Testis (tissue), 2 donors: ENCODE results near the gene YEATS4.

Experiments
- POLR2A ChIP-seq: fragments of 450-650 bp; IDR thresholded peaks from one replicate; pipeline ENCODE4 v1.6.1; 2017; ENCODE audit warnings: antibody characterized with exemption, mild to moderate bottlenecking, moderate library complexity
- TF ChIP-seq, protein P1 (sequence below), 3 experiments: fragments of 450-650 bp in 2 of 3; fragments of 200-600 bp in 1 of 3; sonication (generic) in 1 of 3; IDR thresholded peaks; one replicate each; pipeline ENCODE4 v1.5.1; 2016 to 2019; ENCODE audit warnings: antibody characterized with exemption in 3 of 3, mild to moderate bottlenecking in 2 of 3, moderate library complexity in 1 of 3

DNA sequence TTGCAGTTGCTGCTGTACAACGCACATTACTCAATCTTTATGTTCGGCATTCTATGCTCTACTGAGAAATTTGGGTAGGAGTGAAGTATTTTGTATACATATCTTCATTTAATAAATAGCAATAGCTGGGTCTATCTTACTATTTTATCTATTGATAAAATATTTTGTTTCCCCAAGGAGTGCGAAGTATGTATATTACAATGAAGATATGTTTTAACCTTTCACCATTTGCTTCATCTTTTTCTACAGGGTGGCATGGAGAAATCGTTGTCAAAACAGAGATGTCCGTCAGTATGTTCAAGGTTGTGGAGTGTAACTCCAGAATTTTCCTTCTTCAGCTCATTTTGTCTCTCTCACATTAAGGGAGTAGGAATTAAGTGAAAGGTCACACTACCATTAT is 6.6 kb upstream of the YEATS4 start:
- TF ChIP-seq, protein P1, sequence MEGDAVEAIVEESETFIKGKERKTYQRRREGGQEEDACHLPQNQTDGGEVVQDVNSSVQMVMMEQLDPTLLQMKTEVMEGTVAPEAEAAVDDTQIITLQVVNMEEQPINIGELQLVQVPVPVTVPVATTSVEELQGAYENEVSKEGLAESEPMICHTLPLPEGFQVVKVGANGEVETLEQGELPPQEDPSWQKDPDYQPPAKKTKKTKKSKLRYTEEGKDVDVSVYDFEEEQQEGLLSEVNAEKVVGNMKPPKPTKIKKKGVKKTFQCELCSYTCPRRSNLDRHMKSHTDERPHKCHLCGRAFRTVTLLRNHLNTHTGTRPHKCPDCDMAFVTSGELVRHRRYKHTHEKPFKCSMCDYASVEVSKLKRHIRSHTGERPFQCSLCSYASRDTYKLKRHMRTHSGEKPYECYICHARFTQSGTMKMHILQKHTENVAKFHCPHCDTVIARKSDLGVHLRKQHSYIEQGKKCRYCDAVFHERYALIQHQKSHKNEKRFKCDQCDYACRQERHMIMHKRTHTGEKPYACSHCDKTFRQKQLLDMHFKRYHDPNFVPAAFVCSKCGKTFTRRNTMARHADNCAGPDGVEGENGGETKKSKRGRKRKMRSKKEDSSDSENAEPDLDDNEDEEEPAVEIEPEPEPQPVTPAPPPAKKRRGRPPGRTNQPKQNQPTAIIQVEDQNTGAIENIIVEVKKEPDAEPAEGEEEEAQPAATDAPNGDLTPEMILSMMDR (IDR thresholded peaks at IDR 0.05), result no peak
- no peak for TF ChIP-seq POLR2A
